Stimulated activated CD8-positive, alpha-beta memory T cell treated with anti-CD3 and anti-CD28 coated beads, Interleukin-15, amount 100 ng/mL, for 4 hours (primary cell): Measurements from ENCODE around the gene ATP6V1C2.

Experiments
- DNase-seq, 2 donors: peaks; one replicate each; pipeline ENCODE4 v3.0.0-alpha.2; 2020; ENCODE audit warnings: low read depth in 2 of 2

Gene ATP6V1C2

DNA sequence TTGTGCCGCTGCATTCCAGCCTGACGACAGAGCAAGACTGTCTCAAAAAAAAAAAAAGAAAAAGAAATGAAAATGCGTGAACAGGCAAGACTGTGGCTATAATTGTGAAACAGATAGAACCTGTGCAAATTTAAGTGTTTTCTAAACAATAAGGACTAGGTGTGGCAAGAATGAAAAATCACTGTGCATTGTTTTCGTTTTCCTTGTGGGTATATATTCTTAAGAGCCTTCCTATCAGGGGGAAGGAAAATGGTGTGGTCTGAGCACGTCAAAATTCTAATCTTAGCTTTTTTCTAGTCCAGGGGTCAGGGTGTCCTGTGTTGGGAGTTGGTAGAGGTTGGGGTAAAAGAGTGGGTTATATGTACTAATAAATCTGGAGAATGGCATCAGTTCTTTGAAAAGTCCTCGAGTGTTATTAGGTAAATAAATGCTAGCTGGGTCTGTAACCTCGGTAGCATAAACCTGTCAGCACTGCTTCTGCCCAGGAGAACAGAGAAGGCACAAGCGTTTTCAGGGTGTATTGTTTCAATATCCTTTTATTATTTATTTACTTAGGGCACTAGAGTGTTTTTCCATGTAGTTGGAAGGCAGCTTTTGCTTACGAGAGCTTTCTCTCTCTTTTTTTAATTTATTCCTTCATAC is 11.6 kb downstream of the ATP6V1C2 start:
- no peak for DNase-seq

DNA sequence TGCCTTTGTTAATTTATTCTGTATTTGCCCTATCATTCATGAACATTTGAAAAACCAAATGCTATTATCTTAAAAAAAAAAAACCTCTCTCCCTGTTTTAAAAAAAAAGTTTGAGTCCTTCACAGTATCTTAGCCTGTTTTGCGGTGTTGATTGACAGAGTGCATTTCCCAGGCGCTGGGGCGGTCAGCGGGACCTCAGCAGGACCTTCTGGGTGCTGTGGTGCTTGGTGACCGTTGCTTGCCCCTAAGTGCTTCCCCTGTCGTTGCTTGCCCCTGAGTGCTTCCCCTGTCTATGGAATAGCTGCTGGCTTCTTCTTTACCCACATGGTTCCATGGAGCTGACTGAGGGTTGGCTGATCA is 12.1 kb downstream of the ATP6V1C2 start:
- DNase-seq = no peak

DNA sequence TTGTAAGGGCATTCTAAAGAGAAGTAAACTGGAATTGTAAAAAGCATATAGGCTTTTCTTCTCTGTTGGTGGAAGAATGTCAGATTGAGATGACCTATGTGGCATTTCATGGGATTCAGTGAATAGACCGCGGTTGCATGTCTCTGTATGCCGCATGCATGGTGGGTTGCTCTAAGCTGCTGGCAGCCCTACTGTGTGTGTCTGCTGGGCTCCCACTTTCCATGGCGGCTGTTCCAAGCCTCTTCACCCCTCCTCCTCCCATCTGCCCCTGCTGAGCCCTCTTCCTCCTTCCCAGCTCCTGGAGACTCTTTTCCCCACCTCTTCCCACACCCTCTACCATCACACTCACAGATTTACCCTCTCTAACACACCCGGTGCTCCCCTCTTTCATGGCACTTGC is 12.6 kb downstream of the ATP6V1C2 start:
- no peak for DNase-seq

DNA sequence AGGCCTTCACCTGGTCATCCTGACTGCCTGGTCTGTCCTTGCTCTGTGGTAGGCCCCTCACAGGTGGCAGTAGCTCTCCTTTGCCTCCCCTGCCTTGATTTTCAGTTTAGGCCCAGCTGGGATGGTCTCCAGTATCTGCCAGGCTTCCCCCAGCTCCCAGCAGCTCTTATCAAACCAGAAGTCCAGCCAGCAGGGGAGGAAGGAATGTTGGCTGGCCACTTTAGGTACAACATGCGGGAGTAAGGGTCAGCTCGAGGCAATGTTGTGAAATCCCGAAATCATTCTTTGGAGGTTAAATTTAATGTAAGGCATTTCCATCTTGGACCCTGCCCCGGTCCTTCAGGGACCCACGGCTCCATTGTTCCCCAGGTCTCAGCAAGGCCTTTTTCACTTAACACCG is 16.8 kb downstream of the ATP6V1C2 start:
- DNase-seq = no peak

DNA sequence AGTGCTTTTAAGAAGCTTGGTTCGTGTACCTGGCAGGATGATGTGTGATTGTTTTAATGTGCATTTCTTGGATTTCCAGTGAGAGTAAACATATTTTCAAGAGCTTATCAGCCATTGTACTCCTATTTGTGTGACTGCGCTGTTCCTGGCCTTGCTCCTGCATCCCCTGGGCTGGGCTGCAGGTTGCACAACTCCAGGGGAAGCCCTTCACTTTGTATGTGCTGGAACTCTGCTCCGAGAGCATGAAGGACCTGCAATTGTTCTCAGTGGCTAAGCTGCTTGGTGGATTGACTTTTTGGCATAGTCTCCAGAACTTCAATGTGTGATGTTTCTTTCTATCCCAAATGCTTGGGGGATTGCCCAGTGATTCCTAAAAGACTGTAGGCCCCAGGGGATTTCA is 18.8 kb downstream of the ATP6V1C2 start:
- DNase-seq = no peak

DNA sequence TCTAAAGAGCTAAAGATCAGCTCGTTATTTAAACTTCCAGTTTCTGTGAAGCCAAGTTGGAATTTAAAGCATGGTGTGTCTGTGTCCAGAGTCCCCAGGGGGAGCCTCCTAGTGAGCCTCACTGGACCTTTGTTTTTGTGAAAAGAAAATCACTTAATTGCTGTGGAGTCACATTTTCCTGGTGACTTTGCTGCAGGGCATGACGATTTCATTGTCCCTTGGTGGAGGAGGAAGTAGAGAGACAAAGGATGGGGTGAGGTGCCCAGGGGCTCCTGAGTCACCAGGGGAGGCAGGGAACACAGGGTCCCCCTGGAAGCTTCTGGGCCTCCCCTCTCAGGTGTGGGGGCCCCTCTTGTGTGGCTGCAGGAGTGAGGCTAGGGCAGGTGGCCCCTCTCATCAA is 19.7 kb downstream of the ATP6V1C2 start:
- DNase-seq = no peak

DNA sequence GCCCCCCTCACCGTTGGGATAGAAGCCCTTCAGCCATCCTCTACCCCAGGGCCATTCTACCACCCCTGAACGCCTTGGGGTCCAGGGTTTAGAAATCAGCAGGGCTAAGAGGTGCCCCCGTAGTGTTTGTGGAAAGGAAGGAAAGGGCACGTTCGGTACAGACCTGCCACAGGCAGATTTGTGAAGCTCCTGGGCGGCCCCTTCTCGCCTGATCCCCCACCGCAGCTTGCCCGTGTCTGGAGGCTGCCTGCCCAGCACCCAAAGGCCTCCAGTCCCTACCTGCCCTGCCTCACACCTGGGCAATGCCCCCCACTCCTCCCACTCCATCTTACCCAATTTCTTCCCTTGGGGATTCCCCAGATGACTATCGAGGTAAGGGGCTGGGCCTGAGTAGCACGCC is 21.2 kb downstream of the ATP6V1C2 start:
- DNase-seq = no peak

DNA sequence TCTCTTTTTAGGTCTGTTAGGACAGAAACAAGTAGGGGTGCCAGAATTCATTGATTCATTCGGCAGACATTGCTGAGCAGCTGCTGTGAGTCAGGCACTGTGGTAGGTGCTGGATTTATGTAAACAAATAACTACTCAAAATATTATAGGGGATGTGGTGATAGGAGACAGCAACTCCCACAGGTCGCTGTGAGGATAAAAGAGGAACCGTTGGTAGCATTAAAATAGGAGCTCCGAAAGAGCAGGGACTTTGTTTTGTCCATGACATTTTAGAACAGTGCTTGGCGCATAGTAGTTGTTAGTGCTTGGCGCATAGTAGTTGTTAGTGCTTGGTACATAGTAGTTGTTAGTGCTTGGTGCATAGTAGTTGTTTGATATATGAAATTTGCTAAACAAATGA is 29.2 kb downstream of the ATP6V1C2 start:
- DNase-seq = no peak

DNA sequence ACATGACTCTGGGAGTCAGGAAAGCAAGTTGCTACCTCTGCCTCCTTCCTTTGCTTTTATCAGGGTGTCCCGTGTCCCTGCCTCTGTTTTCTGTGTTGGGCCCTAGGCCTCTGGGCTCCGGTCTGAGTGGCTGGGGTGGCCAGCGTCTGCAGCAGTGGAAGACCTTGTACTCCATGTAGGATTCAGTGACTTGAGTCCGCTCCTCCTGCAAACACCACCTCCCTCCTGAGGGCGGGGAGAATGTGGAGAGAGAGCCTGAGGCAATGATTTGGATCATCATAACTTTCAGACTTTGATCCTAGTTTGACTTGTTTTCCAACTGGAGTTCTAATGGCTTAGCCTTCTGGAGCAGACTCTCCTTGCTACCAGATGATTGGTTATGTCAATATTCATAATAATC is 30.8 kb downstream of the ATP6V1C2 start:
- no peak for DNase-seq

DNA sequence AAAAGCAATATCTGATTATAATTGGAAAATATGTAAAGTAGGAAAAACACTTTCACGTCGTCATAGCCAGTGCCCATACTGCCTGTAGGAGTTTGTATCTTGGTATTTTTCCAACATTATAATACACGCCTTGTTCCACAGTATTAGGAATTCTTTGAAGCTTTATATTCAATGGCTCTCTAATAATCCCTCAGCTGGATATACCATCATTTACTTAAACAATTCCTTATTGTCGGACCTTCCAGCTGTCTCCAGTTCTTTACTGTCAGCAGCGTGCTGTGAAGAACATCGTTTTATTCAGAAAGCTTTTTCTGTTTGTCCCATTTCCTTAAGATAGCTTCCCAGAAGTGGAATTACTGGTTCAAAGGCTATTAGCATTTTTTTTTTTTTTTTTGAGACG is 31.7 kb downstream of the ATP6V1C2 start:
- no peak for DNase-seq

DNA sequence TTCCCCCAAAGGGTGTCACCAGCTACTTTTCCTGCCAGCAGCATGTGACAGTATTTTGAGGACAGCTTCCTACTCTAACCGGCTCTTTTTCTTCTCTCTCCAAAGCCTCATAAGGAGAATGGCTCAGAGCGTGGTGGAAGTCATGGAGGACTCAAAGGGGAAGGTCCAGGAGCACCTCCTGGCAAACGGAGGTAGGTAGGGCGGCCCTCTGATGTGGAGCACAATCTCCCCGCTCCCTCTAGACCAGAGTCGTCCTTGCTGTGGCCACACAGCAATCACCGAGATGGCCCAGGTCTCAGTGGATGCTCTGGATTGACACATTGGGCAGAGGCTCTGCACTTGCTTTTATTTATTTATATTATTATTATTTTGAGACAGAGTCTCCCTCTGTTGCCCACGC is 32.4 kb downstream of the ATP6V1C2 start:
- DNase-seq = no peak

DNA sequence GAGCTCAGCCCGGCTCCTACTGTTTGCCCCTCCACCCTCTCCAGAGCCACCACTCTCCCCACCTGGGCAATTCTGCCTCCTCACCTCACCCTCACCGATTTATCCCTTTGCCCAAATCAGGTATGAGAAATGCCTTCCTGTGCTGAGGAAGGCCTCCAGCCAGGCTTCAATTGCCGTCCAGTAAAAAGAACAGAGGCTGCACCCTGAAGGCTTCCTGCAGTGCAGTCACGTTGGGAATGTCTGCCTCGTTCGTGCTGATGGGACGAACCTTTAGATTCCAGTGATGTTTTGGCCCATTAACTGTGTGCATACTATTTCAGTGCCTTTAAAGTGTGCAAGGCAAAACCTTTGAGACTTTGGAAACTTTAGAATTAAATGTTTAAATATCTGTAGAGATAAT is 34.2 kb downstream of the ATP6V1C2 start:
- no peak for DNase-seq

DNA sequence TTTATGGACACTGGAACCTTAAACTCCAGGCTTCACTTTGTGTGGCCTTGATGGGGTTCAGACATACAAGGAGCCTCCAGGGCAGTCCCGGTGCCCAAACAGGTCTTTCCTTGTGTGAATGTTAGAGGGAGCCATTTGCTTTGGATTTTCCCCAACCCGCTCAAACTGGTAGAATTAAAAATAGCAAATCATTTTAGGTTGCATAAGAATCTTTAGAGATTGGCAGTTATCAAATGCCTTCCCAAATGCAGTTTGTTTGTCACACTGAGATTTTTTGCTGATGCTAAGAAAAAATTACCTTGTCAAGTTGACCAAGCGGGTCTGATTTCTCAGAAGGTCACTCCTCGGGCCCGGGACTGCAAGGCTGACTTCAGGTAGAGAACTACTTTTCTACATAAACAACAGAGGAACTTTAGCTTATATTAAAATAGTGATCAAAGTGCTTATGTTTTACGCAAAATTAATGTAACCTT is 36.4 kb downstream of the ATP6V1C2 start:
- no peak for DNase-seq

DNA sequence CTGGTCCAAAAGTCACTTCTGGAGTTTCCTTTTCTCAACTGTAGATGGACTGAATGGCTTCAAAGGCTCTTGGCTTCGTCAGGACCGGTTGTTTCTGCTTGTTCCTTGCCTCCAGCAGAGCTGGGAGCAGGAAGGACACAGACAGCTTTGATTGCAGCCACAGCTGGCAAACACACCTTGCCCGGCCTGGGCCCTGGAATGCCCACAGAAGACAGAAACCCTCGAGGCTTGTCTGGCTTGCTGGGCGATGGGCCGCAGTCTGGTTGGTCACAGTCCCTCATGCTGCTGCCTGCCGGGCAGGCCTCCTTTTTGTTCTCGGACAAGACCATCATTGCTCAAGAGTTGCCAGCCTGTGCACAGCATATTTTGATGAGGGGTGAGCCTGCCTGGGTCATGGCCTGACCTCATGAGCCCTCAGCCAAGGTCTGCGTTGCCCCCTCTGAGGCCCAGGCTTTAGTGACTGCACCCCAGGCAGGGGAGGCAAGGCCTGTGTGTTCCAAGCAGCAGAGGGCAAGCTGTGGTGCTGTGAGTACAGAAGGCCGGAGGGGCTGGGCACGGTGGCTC is 37.8 kb downstream of the ATP6V1C2 start:
- no peak for DNase-seq

DNA sequence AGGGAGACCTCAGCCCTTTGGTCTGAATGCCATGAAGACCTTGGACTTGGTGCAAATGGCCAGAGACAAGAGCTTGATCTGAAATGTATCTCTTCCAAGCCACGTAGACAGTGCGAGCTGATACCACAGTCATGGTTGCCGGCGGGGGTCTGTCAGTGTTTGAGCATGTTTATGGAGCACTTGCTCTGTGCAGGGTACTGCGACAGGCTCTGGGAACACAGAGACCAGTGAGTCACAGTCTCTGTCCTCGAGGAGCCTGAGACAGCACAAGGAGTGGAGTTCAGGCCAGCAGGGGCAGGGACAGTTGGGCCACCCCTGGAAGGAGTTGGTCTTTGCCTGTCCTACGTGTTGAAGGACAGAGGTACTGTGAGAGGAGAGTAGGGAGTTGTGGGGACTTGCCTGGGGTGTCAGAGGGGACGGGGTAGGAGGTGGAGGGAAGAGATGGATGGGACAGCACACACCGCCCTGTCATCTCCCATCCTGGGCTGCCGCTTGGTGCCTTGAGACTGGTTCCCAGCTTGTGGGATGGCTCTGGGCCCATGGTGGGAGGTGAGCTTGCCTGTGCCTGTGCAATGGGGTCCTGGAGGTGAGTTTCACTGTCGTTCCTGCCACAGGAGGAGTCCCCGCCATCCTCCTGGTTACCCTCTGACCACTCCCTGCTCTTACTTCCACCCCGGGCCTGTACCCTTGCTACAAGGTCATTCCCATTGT is 39.5 kb downstream of the ATP6V1C2 start:
- DNase-seq = no peak

DNA sequence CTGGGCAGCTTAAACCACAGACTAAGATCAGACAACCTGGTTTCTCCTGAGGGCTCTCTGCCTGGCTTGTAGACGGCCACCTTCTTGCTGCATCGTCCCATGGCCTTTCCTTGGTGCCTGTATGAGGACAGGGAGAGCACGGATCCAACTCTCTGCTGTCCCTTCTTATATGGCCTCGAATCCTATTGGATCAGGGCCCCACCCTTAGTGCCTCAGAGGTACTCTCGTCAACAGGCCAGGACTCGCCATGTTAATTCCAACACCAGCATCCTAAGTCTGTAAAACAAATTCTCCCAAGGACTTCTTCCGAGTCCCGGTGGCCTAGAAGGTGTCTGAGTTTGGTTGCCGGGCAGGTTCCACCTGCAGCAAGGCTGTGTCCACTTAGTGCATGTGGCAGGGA is 40.2 kb downstream of the ATP6V1C2 start:
- no peak for DNase-seq

DNA sequence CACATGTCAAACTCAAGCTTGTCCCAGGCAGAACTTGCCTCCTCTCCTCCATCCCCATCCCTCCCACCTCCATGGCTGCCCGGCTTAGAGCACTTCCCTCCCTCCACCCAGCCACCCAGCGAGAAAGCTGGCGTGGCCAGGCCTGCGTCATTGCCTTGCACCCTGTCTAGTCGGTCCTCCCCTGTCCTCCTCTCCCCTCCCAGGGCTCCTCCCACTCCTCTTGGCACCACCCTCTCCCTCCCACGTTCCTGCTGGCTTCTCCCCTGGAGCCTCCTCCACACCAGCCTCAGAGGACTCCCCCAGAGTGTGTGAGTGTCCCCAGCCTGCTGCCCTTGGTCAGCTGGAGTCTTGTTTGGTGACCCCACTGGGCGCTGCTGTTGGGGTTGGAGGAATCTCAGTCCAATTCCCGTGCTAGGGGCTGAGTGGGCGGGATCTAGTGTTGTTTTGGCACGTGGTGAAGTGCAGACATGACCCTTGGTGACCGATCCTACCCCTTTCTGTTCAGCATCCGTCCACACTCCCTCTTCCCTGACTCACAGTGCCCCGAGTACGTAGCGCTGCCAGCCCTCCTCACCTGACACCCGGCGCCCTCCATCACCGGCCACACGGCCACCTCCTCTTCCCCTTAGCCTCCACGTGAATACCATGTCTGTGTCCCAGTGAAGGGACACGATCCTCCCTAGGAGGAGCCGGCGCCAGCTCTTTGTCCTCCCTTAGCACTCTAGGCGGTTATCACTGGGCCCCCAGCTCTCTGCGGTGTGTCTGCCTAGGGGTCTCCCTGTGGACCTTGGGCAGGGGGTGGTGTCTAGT is 41.4 kb downstream of the ATP6V1C2 start:
- DNase-seq = no peak

DNA sequence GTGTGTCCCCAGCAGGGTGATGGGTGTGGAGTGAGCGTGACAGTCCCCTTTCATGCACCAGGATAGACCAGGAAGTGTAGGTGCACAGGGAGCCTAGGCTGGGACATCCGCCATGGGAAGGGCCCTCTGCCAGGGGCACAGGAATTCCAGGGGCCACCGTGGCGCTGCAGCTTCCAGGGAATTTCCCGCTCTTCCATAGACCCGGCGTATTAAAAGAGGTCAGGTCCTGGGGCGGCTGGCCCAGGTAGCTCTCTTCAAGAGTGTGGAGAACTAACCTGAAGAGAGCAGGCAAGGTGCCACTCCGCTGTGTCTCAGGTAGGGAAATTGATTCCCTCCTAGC is 42.0 kb downstream of the ATP6V1C2 start:
- no peak for DNase-seq

DNA sequence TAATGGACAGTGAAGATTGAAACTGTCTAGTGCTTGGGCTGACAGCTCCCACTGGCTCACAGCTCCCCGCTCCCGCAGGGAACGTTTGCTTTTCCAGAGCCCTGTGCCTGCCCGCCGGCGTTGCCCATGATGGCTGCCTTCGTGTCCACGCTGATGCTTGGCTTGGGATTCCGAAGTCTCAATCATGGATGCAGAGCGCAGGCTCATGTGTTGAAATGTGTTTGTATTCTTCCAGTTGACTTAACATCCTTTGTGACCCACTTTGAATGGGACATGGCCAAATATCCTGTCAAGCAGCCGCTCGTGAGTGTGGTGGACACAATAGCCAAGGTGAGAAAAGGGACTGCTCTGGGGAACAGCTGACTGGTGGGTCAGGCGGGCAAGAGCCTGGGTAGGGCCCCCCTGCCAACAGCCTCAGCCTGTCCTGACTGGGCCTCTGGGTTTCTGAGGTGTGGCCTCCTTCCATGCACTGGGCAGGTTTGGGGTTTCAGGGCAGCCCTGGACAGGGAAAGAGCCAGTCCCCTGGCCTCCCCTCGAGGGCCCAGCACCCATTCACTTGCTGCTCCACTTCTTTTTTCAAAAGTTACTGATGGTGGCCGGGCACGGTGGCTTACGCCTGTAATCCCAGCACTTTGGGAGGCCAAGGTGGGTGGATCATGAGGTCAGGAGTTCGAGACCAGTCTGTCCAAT is 42.8 kb downstream of the ATP6V1C2 start:
- DNase-seq = no peak

DNA sequence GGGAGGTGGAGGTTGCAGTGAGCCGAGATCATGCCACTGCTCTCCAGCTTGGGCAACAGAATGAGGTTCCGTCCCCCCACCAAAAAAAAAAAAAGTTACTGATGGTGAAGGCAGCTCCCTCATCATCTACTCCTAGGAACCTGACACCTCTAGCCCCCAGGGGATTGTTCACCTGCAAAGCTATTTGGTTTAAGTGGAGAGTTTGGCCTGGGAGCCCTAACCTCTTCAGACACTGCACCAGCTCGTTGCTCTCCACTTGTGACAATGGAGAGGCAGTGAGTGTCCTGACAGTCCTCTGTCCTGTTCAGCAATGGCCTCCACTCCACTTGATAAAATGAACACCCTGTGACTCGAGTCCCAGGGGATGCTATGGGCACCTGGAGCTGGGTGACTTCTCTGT is 43.5 kb downstream of the ATP6V1C2 start:
- no peak for DNase-seq

DNA sequence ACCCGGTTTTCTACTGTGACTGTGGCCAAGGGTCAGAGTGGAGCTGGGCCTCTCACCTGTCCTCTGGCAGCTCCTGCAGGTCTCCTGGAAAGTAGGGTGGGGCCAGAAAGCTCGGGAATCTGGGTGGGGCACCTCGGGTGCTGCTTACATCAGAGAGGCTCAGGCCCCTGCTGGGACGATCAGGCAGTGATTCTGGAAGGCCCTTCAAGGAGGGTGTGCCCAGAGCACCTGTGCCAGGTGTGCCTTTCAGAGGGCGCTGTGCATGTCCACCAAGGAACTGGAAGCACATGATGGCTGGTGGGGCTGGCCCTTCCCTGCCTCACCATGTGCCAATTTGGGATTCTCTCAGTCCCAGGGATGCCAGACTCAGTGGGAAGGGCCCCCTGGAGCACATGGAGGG is 44.0 kb downstream of the ATP6V1C2 start:
- no peak for DNase-seq

DNA sequence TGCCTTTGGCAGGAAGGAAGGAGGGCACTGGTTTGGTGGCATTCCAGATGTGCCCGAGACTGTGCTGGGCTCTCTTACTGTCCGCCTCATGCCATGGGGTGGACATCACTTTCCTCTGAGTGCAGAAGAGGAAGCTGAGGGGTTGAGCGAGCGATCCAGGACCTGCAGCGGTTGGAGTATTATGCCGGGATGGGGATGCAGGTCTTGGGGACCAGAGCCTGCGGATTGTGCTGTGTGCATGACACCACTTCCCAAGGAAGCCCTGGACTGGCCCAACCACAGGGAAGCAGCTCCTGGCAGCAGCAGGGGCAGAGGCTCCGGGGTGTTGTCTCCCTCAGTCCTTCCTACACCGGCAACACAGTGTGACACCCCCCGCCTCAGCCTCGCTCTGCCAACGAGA is 44.5 kb downstream of the ATP6V1C2 start:
- DNase-seq = no peak
